HG02759 (cell line): ENCODE measurements around the gene BUB1B.
"Not testable (repeated sequence)": the region's sequence is repeated elsewhere in the genome, so short reads cannot be mapped to it uniquely, and the experiment has no call there.

Experiments used
- ATAC-seq: cut with Tn5 transposase; IDR thresholded peaks from one replicate; pipeline ENCODE4 v1.9.1; 2021; ENCODE audit warnings: mild to moderate bottlenecking, moderate library complexity; ENCODE audit not compliant: unreplicated experiment

The BUB1B gene

GRCh38 chr15:40135846-40136450, 24.9 kb upstream of the BUB1B start:
- not testable (repeated sequence) for ATAC-seq

GRCh38 chr15:40136470-40137302, 24.2 kb upstream of the BUB1B start:
- ATAC-seq = no peak

- no peak for ATAC-seq
Observed at GRCh38 chr15:40137303-40138200, 23.3 kb upstream of the BUB1B start.

GRCh38 chr15:40138201-40138570, 22.7 kb upstream of the BUB1B start:
- ATAC-seq = not testable (repeated sequence)

- ATAC-seq = no peak
Observed at GRCh38 chr15:40142428-40142827, 18.4 kb upstream of the BUB1B start.

GRCh38 chr15:40146037-40146436, 14.8 kb upstream of the BUB1B start:
- no peak for ATAC-seq

GRCh38 chr15:40149339-40149738, 11.5 kb upstream of the BUB1B start:
- ATAC-seq = no peak

GRCh38 chr15:40150163-40150925, 10.5 kb upstream of the BUB1B start:
- no peak for ATAC-seq

GRCh38 chr15:40151499-40151898, 9.4 kb upstream of the BUB1B start:
- ATAC-seq = no peak

- ATAC-seq = no peak
Observed at GRCh38 chr15:40151991-40152390, 8.9 kb upstream of the BUB1B start.

- ATAC-seq = not testable (repeated sequence)
Observed at GRCh38 chr15:40154821-40155220, 6.0 kb upstream of the BUB1B start.

- no peak for ATAC-seq
Observed at GRCh38 chr15:40155270-40155910, 5.5 kb upstream of the BUB1B start.

- no peak for ATAC-seq
Observed at GRCh38 chr15:40157778-40158447, 3.0 kb upstream of the BUB1B start.

GRCh38 chr15:40160021-40160420, 848 bp upstream of the BUB1B start:
- ATAC-seq = no peak

- no peak for ATAC-seq
Observed at GRCh38 chr15:40161693-40162391, 973 bp downstream of the BUB1B start.

- ATAC-seq = no peak
Observed at GRCh38 chr15:40162552-40162951, 1.7 kb downstream of the BUB1B start.

GRCh38 chr15:40163657-40164416, 3.0 kb downstream of the BUB1B start:
- no peak for ATAC-seq

- ATAC-seq = not testable (repeated sequence)
Observed at GRCh38 chr15:40167374-40167773, 6.5 kb downstream of the BUB1B start.
